Activated naive CD4-positive, alpha-beta T cell treated with Interleukin-2 at 50 U/mL for 16 hours (primary cell): ENCODE measurements around the gene SPTB.
A peak's percentile ranks its signal among the peaks of the same experiment; 100 is the strongest.

Source experiments
- DNase-seq: peaks from one replicate; pipeline ENCODE4 v3.0.0-alpha.2; 2020

The SPTB gene

DNA sequence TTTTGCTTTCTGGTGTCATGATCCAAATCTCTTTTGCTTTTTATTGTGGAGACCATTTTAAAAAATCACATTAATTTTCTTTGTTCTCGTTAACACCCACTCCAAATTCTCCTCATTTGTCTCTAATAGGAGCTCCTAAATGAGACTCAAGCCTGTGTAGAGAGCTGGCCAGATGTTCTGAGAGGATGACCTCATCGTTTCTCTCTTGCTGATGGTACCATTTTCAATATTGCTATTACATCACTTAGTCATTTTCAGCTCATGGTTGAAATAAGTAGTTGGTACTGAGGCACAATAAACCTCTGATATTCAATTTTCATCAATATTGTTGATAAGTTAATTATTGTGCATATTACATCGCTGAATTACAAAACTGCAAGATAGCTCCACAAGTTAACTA lies 31.5 kb downstream of the SPTB start:
- DNase-seq = no peak

DNA sequence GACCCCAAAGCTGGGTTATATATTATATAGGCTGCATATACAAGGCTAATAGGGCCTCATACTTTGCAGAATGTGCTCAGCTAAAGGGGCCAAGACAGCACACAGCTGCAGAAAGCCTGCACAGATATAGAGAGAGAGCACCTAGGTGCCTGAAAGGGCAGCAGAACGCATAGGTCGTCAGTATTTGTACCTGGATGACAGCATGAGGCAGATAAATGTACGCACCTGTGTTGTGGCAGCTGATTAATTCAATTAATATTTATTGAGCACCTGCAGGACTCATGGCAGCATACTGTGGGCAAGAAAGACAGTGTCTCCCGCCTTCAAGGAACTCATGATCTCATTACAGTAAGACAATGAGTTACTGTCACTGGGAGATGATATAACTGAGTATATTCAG lies 33.4 kb downstream of the SPTB start:
- no peak for DNase-seq

DNA sequence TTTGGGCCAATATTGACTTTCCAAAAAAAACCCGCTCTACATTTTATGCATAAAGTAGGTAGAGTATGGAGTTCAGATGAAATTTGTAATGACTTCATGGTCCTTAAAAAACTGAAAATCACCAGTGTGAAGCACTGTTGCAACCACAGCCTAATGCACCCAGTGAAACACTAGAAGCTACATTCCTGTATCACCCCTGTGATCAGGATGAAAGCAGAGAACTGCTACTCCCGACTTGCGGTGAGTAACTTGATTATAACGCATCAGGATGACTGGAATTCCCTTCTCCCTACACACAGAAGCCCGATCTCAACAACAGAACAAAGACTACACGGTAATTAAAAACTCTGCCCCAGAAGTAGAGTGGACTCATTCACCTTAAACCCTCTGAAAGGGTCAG lies 33.8 kb downstream of the SPTB start:
- no peak for DNase-seq

DNA sequence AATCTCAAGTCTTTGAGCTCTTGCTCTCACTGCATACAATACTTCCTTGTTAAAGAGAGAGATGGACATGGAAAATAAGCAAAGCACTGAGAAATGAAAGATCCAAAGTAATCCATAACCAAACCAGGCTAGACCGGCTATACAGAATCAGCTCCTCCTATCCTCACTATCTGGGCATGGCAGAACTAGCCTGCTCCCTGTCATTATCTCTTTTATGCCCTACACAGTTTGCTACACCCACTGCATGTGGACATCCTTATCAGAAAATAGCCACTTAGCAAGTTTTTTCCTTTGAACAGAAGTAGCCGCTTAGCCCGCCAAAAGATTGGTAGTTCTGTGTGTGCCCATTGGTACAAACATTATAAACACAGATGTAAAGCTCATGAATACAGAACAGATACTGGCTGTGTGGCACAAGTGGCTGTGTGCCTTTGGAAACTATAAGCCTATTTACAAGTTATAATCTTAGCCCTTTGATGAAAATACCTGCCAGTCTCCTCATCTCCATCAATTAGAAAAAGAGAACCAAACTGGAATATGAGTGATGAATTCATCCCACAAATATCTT lies 34.7 kb downstream of the SPTB start:
- DNase-seq = no peak

DNA sequence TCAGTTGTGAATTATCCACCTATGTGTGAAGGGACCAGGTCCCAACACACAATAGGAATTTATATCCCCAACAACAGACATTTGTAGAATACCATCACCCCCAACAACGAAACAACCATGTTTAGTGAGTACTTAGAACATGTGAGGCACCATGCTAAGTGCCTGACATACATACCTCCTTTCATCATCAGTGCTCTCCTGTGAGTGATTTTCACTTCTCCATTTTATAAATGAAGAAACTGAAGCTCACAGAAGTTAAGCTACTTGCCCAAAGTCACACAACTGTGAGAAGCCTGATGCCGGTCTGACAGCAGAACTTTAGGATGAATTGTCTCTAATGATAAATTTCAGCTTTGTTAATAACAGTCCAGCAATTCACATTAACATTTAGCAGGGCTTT lies 35.4 kb downstream of the SPTB start:
- DNase-seq = no peak

DNA sequence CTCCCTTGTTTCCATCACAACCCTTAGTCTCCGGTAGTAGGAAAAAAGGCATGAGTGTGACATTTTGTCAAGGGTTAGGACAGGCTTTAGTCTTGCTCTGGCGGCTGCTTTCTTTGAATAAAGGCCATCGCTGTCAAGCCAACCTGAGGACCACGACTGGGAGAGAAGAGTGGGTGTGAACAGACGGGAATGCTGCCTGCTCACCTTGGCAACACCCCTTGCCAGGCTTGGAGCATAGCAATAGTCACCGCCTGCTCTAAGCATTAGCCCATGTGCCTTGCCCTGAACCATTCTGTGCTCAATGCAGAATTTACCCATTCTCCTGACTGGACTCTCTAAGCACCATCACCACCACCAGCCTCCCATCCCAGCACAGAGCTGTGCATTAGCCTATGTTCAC lies 36.2 kb downstream of the SPTB start:
- no peak for DNase-seq

DNA sequence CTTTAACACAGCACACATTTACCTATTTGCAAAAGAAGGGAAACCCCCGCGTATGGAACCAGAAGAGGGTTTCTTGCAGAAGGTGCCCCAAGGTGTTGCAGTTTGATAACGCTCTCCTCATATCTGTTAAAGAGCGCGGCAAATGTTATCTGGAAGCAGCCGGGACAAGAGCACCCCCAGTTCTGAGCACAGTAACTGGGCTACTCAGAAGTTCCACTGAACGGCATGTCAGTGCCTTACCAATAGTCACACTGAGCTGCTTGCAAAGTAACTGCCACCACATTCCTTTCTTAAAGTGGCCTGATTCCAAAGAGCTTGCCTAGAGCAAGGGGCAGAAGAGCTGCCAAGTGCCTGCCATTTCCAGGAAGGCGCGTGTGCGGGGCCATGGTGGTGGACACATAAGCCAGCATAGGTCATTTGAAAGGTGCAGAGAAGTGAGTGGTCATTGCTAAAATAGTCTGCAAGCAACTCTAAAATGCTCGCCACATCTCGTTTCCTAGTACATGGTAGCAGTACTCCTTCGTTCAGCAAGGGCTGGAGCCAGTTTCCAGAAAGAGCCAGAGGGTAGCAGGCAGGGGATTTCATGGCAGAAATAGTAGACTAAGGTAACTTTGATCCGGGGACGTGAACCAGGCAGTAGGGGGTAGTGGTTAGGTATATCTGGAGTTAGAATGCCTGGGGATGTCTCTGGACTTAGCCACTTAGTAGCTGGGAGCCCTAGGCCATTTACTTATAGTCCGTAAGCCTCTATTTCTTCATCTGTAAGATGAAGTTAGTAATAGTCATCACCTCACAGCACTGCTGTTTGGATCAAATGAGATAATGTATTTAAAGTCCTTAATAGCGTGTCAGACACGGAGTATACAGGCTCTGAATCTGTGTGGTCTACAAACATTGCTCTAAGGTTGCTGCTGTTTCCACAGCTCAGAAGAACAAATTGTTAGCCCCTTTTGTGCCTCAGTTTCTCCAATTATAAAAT lies 37.6 kb downstream of the SPTB start:
- no peak for DNase-seq

DNA sequence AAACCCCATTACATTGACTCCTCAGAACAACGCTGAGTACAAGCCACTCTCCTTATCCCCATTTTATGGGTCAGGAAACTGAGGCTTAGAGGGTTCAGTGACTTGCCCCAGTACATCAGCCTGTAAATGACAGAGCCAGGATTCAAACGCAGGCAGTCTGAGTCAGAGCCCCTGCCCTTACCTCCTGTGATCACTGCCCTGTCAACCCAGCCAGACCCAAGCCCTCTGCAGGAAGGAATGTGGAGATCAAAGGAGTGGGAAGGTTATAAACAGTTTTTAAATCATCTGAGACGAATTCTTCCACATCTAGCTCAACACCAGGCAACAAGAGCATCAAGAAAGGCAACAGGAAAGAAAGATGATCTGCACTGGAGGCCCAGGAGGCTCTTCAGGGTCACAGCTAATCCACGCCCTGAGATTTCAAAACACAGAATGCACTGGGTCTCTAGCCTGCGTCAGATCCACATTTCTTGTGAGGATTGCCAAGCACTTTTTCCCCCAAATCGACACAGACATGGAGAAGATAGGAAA lies 38.5 kb downstream of the SPTB start:
- no peak for DNase-seq

DNA sequence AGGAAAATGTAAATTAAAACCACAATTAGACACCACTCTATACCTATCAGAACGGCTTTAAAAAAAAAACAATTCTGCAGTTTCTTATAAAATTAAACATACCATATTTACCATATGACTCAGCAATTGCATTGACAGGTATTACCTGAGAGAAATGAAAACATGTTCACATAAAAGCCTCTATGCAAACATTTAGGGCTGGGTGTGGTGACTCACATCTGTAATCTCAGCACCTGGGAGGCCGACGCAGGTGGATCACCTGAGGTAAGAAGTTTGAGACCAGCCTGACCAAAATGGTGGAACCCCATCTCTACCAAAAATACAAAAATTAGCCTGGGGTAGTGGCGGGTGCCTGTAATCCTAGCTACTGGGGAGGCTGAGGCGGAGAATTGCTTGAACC lies 41.1 kb downstream of the SPTB start:
- DNase-seq = no peak

DNA sequence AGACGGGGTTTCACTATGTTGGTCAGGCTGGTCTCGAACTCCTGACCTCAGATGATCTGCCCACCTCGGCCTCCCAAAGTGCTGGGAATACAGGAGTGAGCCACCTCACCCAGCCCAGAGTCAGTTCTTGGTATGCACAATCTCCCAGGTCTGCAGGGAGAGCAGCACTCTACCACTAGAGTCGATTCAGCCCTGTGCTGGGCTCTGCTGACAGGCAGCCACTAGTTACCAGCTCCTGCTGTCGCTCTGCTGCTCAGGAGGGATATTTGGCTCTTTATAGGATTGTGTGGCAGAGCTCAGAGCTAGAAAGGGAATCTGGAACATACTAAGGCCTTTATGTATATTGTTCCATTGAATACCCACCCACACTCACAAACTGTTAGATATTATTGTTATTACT lies 44.3 kb downstream of the SPTB start:
- DNase-seq = no peak

DNA sequence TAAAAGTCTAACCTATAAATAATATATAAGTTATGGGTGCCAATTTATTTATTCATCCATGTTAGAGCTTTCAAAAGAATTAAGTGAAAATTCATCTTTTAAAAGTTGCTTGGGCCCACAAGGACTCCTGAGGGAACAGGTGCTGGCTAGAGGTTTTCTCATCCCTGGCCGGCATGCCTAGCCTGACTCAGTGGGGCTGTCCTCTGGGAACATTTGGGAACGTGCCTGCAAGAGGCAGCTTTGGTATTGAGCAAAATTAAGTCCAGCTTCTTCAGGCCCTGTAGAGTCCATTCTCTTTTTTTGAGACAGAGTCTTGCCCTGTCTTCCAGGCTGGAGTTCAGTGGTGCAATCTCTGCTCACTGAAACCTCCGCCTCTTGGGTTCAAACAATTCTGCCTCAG lies 44.7 kb downstream of the SPTB start:
- no peak for DNase-seq

DNA sequence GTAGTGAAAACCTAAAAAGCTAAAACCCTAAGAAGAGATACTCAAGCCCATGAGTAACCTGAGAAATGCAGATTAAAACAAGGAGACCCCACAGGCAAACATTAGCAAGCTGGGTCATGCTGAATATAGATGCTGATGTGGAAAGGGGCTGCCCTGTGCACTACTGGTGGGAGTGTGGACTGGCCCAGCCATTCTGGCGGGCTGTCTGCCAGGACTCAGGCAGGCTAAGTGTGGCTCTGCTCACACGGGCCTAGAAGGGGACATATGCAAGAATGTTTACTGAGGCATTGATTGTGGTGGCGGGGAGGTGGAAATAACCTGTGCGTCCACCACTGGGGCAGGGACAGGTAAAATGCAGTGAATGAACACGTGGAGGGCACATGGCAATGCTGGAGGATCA lies 48.3 kb downstream of the SPTB start:
- no peak for DNase-seq

DNA sequence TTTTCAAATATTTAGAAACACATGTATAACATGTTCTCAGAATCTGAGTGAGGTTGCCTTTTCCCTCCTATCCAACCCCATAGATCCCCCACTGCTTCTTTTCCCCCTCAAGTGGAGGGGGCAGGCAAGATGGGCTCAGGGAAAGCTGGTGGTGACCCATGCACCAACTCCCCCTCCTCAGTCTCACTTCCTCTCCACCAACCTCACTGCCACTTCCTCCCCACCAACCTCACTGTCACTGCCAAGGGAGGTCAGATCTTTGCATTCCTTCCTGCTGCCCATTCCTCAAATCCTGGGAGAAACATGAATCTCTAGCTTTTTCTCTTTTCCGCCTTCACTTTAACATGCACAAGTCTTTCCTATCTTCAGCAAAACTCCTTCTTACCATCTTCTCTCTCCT lies 48.7 kb downstream of the SPTB start:
- DNase-seq = no peak

DNA sequence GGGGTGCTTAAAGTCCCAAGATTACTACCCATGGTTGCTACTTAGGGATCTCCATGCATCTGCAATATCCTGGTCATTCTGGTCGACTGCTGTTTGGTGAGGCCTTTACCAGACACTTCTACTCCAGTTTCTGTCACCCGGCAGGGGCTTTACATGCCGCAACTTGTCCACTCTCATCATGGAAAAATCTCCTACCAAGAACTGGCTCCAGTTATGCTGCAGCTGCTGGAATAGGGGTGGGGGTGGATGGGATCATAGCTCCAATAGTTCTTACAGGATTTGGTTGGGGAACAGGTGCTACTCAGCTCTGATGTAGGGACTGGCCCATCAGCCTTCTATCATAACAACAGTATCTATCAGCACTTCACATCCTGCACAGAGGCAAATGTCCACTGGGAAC lies 51.6 kb downstream of the SPTB start:
- DNase-seq = no peak

DNA sequence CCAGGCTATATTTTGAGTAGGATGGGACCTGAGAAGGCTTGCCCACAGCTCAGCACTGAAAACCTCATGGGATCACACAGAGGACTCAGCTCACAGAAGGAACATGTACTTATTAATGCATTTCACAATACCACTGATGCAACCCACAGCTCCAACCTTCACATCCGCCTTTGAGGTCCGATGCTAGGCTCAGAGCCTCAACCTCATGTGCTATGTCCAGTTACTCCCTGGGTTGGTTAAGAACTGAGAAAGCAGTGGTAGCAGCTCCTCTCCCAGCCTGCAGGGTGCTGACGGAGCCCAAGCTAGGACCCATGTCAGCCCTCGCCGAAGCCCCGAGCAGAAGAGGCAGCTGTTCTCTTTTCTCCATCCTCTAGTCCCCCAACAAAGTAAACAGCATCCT lies 52.9 kb downstream of the SPTB start:
- no peak for DNase-seq

DNA sequence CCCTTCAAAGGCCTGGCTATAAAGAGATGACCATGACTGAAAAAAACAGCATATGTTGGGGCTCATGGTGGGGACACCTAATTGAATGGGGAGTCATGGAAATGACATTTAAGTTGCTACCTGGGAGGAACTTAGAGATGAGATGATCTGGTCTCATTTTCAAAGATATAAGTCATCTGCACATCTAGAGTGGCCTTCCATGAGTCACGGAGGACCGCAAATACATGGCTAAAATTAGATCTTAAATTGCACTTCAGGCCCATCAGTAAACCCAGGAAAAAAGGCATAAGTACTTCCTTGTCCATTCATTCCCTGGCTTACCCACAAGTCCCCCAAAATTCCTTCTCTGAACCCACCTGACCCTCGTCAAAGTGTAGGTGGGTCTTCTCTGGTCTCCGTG lies 53.4 kb downstream of the SPTB start:
- DNase-seq = no peak

DNA sequence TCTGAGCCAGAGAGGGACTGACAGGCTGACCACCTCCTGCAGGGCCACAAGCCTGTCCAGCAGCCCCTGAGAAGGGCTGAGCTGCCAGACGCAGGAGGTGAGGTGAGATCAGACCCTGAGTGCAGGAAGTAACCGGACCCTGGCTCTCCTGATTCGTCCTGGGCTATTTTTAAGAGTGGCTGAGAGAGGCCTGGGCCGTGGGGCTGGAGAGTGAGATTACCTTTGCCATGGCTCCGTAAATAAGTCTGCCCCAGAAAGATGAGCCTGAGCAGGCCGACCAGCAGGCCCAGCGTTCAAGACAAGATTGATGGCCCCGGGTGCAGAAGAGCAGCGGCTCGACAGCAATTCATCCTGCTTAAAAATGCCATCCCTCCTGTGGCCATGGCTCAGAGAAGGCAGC lies 54.2 kb downstream of the SPTB start:
- DNase-seq = no peak

DNA sequence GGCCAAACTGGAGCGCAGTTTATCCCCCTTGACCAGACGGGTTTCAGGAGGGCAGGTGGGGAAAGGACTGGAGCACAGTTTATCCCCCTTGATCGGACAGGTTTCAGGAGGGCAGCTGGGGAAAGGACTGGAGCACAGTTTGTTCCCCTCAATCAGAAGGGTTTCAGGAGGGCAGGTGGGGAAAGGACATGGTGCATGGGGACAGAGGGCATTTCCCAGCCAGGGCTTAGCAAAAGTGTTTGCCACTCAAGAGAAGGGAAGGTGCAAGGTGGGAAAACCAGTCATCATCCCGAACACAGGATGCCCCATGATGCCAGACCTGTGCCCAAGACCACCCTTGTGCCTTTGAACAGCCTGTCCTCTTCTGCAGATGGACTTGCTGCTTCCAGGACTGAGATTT lies 54.7 kb downstream of the SPTB start:
- no peak for DNase-seq

DNA sequence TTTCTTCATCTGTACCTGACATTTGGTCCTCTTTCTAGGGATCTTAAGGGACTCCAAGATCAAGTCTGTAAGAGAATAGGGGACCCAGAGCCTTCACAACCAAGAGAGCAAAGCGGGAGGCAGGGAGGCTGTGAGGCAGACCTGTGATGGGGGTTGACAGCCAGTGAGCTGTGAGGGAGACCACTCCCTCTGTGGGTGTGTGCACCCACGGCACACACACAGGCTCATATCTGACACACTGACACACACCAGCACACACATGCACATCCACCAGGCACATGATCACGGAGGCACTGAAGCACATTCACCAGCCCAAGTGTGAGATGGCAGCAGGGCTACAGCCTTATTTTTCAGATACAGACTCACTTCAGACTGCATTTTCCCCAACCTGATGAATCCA lies 55.2 kb downstream of the SPTB start:
- no peak for DNase-seq

DNA sequence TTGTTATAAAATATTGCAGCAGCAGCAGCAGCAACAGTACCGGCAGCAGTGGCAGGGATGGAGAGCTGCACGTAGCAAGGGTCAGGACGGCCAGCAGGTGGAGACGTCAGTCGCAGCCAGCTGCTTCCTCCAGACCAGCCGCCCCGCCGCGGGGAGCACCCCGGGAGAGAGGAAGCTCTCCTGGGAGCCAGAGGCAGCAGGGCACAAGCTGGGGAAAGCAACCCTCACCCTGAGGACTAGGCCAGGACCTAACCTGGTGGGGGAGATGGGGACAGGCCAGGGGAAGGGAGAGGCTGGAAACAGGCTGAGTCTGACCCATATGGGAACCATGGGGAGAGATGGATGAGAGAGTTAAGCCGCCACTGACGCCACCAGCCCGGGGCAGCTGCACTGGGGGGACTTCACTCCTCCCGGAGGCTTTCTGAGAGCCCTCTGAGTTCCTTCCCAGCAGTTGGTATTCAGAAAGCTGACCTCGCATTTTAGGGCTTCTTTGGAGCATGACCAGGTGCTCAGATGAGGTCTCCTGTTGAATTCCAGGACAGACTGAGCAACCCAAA lies 56.3 kb downstream of the SPTB start:
- DNase-seq = peak; percentile 70

DNA sequence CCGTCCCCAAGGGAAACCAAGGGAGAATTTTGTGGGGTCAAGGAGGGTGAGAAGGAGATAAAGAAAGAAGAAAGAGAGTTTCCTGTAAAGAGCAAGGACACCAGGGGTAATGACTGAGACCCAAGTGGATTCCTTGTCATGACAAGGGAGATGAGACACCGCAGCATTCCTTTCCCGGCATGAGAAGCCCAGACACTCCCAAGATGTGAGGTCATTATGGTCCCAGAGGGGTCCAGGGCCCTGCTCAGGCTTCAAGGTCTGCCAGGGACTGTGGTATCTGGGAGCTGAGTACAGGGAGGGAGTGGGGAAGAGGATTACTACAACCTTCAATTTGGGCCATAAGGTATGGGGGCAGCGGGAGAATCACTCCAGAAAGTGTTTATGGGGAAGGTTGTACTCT lies 58.1 kb downstream of the SPTB start:
- no peak for DNase-seq

DNA sequence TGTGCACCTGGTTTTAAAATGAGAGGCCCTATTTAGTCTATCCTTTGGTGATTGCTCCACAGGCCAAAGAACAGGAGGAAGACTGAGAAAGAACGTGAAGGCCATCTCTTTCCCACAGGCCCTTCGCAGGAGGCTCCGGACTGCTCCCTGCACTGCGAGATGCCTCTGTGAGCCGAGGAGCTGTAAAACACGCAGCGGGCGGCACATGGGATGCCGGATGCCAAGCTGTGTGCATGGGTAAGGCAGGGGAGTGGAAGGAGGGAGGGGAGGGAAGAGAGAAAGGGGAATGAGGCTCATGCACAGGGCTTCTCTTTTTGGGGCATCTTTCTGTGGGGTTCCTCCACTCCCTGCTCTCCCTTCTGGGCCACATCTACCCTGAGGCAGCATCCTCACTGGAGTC lies 61.6 kb downstream of the SPTB start:
- no peak for DNase-seq

DNA sequence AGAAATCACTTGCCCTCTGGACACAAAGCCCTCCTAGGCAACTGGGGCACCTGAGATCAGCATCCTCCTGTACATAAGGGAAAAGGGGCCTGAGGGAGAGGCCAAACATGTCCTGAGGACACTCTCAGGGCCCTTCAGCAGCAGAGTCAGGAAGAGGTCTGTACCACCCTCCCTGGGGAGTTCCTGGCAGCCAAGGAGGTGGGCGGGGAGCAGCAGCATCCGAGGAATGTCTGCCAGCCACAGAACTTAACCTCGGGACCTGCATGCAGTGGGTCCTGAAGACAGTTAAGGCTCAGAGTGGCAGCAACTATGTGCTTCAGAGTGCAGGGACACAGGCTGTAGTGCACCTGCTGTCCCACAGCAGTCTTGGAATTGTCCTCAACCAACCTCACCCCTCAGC lies 62.1 kb downstream of the SPTB start:
- DNase-seq = no peak

DNA sequence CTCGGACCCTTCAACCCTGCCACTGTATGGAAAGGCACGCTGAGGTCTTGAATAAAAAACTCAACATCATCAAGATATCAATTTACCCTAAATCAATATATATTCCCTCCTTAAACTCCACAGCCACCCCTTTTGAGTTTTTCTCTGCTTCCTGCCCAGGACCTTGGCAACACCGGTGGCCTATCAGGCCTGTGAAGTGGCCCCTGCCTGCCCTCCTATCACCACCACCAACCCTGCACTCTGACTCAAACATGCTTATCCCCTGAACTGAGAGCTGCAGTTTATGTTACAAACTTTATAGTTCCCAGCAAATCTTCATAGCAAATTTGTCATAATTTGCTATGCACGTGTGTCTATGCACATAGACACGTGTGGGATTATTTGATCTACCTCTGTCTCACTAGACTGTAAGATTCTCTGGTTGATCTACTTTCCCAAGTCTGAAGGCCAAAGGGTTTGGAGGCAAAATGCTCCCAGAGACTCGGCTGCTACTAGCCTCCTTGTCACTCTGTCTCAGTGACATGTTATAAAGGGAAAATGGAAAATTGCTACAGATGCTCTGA lies 63.4 kb downstream of the SPTB start:
- no peak for DNase-seq
